Measurements from ENCODE around the gene SMOC2.

DNA sequence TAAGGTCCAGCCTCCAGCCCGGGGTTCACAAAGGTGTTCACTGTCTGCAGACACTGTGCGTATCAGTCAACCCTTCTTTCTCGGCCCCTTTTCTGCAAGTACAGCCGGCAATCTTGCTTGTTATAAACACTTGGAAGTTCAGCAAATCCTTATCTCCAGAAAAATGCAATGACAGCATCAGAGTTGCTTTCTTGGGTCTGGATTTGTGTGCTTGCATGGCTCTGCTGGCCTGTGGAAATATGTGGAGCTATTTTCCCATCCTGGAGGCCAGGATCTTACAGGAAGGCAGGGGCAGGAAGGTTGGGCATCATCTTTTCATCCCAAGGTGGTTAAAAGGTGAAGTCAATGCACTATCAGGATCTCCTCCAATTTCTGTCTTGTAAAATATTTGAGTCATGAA, 100.3 kb downstream of the SMOC2 start:
- TF ChIP-seq, protein P1, sequence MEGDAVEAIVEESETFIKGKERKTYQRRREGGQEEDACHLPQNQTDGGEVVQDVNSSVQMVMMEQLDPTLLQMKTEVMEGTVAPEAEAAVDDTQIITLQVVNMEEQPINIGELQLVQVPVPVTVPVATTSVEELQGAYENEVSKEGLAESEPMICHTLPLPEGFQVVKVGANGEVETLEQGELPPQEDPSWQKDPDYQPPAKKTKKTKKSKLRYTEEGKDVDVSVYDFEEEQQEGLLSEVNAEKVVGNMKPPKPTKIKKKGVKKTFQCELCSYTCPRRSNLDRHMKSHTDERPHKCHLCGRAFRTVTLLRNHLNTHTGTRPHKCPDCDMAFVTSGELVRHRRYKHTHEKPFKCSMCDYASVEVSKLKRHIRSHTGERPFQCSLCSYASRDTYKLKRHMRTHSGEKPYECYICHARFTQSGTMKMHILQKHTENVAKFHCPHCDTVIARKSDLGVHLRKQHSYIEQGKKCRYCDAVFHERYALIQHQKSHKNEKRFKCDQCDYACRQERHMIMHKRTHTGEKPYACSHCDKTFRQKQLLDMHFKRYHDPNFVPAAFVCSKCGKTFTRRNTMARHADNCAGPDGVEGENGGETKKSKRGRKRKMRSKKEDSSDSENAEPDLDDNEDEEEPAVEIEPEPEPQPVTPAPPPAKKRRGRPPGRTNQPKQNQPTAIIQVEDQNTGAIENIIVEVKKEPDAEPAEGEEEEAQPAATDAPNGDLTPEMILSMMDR (conservative IDR thresholded peaks at IDR 0.05 in 1 of 2, IDR thresholded peaks at IDR 0.05 in 1 of 2; ENCODE audit: extremely low read depth in 1 of 2, insufficient read depth in 1 of 2, low read depth in 1 of 2, low read length in 2 of 2): no peak
- TF ChIP-seq EZH2 (IDR thresholded peaks at IDR 0.05; ENCODE audit: borderline replicate concordance, low read length): no peak

Data from mammary epithelial cell (primary cell).